Measurements from ENCODE around the gene OR2V1.

GRCh38 chr5:181127907-181128626, 2.9 kb downstream of the OR2V1 start:
- TF ChIP-seq, protein P1, sequence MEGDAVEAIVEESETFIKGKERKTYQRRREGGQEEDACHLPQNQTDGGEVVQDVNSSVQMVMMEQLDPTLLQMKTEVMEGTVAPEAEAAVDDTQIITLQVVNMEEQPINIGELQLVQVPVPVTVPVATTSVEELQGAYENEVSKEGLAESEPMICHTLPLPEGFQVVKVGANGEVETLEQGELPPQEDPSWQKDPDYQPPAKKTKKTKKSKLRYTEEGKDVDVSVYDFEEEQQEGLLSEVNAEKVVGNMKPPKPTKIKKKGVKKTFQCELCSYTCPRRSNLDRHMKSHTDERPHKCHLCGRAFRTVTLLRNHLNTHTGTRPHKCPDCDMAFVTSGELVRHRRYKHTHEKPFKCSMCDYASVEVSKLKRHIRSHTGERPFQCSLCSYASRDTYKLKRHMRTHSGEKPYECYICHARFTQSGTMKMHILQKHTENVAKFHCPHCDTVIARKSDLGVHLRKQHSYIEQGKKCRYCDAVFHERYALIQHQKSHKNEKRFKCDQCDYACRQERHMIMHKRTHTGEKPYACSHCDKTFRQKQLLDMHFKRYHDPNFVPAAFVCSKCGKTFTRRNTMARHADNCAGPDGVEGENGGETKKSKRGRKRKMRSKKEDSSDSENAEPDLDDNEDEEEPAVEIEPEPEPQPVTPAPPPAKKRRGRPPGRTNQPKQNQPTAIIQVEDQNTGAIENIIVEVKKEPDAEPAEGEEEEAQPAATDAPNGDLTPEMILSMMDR (IDR thresholded peaks at IDR 0.05): no peak
- TF ChIP-seq POLR2A (IDR thresholded peaks at IDR 0.05) (no peak), POLR2AphosphoS5 (IDR thresholded peaks at IDR 0.05) (no peak), EP300 (IDR thresholded peaks at IDR 0.05) (no peak)

All from suprapubic skin (tissue), 4 donors.